Inflammatory macrophage treated with lipopolysaccharide for 1 hour (primary cell): ENCODE measurements around the gene CX3CR1.
"Not testable (repeated sequence)": the region's sequence is repeated elsewhere in the genome, so short reads cannot be mapped to it uniquely, and the experiment has no call there.

Experiments used
- DNase-seq, 2 donors: peaks; one replicate each; pipeline ENCODE4 v3.0.0-alpha.2; 2020 to 2022

The CX3CR1 gene, protein sequence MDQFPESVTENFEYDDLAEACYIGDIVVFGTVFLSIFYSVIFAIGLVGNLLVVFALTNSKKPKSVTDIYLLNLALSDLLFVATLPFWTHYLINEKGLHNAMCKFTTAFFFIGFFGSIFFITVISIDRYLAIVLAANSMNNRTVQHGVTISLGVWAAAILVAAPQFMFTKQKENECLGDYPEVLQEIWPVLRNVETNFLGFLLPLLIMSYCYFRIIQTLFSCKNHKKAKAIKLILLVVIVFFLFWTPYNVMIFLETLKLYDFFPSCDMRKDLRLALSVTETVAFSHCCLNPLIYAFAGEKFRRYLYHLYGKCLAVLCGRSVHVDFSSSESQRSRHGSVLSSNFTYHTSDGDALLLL

DNA sequence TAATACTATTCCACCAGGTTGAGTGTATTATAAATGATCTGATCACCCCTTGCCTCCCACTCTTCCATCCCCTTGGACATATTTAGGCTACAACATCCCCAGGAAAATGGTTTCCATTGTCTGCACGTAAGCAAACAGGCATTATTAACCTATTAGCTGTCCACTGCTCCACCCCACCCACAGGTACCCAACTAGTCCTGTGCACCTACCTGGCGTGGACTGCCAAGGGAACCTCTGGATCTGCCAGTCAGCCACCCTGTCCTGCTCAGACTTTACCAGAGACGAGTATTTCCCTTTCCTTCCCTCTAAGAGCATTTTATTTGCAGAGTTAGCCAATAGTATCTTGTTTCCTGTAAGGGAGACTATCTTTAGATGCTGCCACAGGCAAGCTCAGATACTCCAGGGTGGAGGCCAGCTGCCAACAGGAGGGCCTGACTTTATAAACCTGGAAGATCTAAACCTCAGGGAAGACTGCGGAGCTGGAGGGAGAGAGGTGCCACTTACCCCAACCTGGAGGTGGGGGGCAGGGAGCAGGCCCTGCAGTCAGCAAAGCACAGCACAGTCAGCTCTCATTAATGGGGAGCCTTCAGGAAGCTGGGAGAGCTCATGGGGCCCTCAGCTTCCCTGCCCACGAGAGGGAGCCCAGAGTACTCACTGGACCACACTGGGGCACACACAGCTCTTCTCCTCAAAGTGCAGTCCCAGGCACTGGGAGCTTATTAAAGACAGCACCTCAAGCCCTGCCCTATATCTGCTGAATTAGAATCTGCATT lies at the start of gene CX3CR1:
Gene CX3CR1 (minus strand): TSS at position 292 of the 773 bp plus-strand sequence. CDS start 13,527 bp downstream, outside the sequence.
- no peak for DNase-seq

DNA sequence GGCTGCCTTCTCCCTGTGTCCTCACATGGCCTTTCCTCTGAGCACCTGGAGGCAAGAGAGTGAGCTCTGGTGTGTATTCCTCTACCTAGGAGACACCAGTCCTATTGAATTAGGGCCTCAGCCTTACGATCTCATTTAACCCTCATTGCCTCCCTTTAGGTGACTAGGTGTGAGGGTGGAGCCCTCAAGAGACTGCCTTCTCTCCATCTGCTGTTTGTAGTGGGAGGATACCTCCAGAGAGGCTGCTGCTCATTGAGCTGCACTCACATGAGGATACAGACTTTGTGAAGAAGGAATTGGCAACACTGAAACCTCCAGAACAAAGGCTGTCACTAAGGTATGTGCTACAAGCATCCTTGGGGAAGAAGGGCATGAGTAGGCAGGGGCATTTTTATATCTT lies 49.7 kb upstream of the CX3CR1 start, which contains the start of gene CCR8:
Gene CCR8 (plus strand): TSS at position 217 of the 400 bp plus-strand sequence. CDS start 2,623 bp downstream, outside the sequence.
- DNase-seq: no peak

DNA sequence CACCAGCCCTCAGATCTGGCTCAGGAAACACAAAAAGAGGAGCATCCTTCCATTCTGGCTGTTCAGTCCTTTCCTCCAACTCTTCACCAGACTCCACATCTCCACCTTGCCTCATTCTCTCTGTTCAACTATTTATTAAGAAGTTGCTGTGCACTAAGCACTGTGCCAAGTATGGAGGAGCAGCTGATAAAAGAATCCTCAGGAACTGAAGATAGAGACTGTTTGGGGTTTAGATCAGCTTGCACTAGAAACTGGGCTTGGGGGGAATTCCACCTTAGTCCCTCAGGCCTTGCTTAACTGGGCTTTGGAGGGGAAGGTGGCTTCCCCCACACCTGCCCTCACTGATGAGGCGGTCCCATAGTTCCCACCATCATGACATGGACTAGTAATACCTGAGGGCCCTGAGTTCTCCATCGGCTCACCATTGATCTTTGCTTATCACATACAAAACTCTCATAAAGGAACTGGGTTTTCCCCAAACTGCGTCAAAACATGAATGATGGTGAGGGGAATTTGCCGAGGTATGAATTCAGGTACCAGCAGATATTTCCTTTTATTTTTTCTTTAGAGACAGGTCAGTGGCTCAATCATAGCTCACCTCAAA lies 48.0 kb upstream of the CX3CR1 start:
- DNase-seq: no peak

DNA sequence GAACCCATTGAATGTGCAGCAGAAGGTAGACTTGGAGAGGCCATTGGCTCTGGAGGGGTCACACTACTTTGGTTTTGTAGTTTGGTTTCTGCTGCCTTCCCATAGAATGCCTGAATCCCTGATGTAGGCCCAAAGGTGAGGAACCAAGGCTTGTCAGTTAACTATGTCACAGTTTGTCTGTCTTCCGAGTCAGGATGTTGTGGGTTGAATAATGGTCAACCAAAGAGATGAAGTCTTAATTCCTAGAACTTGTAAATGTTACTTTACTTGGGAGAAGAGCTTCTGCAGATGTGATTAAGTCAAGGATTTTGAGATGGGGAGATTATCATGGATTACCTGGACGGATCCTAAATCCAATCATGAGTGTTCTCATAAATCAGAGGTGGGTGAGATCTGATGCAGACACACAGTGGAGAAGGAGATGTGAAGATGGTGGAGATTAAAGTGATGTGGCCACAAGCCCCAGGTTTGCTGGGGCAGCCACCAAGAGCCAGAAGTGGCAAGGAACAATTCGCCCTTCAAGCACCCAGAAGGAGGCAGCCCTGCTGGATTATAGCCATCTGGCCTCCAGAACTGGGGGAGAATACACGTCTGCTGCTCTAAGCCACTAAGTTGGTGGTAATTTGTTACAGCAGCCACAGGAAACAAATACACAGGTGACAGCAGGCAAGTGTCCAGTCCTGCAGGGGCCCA lies 47.4 kb upstream of the CX3CR1 start:
- no peak for DNase-seq

DNA sequence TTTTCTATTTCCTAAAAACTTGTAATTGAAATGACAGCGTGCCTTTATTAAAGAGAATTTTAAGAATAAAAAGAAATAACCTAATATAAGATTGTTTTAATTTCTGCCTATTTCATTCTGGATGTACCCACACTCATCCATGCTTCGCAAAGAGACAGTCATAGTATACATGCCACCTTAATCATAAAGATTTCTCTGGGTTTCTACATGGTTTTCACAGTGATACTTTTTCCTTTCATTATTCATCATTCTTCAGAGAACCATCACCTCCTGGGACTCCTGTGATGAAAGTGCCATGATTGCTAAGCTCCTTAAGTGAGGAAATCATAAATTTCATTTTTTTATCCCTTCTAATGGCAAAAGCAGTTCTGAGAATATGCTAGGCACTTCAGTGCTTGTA lies 45.4 kb upstream of the CX3CR1 start:
- no peak for DNase-seq

DNA sequence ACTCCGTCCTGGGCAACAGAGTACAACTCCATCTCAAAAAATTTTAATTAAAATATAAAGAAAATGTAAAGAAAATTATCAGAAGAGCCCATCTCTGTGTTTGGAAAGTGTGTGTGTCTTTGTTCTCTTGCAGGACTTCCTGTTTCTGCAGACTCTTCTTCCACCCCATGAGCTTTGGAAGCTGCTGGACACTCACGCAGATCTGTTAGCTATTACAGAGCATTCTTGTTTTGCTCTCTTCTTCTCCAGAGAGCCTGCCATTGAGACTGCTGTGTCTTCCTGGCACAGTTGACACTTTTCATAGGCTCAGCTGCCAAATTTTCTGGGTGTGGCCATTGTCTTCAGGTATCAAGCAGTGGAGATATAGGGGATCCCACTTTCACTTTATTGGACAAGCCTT lies 43.7 kb upstream of the CX3CR1 start:
- DNase-seq: peak in 1 of 2 donors; percentile 1

DNA sequence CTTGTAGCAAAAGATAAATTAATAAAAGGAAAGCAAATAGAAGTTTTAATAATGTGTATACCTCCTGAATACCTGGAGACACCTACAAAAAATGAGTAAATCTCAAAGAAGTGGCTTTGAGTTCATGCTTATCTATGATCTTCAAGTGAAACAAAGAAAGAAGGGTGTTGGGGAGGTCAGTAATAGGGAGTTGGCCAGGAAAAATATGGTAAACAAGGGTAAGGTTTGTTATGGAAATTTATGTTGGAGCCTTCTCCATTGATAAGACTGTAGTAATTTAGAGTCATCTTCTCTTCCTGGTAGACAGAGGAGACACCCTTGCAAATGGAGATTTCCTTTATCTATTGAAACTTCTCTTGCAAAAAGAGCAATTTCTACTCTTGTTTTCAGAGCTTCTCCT lies 43.1 kb upstream of the CX3CR1 start:
- DNase-seq: no peak

DNA sequence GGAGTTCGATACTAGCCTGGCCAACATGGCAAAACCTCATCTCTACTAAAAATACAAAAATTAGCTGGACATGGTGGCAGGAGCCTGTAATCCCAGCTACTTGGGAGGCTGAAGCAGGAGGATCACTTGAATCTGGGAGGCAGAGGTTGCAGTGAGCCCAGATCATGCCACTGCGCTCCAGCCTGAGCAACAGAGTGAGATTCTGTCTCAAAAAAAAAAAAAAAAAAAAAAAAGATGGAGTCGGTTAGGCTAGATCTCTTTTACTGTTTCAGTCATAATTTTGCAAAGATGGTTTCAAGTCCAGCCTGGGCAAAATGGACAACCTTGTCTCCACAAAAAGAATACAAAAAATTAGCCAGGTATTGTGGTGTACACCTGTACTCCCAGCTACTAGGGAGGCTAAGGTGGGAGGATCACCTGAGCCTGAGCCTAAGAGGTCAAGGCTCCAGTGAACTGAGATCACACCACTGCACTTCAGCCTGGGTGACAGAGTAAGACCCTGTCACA lies 42.4 kb upstream of the CX3CR1 start:
- DNase-seq: not testable (repeated sequence)

DNA sequence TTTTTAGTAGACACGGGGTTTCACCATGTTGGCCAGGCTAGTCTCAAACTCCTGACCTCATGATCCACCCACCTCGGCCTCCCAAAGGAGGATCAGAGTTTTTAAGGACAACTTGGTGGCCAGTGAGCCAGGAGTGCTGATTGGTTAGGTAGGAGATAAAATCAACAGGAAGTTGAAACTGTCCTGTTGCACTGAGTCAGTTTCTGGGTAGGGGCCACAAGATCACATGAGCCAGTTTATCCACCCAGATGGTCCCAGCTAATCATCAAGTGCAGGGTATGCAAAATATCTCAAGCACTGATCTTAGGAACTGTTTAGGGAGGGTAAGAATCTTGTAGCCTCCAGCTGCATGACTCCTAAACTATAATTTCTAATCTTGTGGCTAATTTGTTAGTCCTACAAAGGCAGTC lies 41.7 kb upstream of the CX3CR1 start:
- DNase-seq: not testable (repeated sequence)

DNA sequence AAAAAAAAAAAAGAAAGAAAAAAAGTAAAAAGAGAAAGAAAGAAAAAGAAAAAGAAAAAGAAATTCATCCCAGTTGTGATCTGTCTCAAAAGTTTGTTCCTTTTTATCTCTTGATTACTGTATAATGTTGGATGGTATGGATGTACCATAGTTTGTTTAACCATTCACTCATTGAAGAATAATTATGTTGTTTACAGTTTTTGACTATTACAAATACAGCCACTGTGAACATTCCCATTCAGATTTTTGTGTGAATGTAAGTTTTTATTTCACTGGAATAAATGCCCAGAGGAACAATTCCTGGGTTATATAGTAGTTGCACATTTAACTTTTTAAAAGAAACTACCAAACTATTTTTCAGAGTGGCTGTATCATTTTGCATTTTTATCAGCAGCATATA lies 39.4 kb upstream of the CX3CR1 start:
- no peak for DNase-seq

DNA sequence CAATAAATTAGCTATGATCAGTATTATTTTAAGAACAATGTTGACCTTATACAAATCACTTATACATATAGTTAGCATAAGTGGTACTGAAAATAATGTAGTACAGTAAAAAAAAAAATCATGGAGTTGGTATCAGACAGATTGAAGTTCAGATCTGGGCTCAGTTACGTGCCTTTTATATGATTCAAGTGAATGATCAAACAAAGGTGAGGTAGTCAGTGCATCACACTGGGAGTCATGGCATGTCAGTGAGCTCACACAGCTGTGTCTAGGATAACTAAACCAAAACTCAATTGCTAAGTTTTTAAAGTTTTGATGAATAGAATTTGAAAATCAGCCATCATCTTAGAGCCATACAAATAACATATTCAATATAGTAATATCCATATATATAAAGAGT lies 38.5 kb upstream of the CX3CR1 start:
- no peak for DNase-seq

DNA sequence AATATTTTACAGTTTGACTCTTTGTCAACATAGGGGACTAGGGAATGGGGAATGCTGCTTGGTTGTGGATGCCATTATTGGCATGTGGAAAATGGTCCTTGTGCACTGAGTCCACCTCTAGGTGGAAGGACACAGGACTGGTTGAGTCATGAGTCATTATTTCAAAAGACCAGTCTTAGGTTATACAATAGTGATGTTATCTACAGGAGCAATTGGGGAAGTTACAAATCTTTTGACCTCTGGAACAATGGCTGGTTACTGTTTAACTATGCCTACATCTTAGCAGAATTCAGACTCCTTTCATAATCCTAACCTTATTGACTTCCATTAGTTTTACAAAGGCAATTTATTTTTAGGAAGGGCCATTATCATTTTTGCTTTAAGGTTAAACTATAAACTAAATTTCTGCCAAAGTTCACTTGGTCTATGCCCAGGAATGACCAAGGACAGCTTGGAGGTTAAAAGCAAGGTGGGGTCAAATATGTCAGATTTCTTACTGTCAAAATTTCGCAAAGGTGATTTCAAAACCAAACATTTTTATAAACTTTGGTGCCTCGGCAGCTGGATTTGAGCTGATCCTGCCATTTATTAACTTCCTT lies 37.8 kb upstream of the CX3CR1 start:
- peak; percentile 61 to 77 for DNase-seq

DNA sequence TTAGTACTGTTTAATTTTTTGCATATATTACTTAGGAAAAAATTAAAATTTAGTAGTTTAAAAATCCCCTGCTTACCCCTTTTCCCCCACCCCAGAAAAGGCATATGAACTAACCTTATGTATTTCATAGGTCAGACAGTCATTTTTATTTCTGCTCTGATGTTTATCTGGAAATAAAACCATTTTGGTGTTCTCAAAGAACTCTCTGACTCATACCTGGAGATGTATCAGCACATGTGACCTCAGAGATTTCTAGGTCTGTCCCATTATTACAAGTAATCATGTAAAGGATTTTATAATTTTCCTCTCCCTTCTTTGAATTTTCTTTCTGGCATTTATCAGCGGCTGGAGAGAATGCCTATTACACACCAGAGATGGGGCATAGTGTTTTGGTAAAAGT lies 35.6 kb upstream of the CX3CR1 start:
- no peak for DNase-seq

DNA sequence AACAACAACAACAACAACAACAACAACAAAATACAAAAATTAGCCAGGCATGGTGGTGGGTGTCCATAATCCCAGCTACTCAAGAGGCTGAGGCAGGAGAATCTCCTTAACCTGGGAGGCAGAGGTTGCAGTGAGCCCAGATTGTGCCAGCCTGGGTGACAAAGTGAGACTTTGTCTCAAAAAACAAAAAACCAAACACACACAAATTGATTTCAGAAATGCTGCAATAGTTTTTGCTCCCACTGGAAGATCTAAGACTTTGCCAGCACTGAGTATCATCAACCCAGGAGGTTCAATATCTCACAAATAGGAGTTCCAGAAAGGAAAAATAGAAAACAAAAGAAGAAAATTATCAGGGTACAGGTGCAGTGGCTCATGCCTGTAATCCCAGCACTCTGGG lies 33.5 kb upstream of the CX3CR1 start:
- DNase-seq: no peak

DNA sequence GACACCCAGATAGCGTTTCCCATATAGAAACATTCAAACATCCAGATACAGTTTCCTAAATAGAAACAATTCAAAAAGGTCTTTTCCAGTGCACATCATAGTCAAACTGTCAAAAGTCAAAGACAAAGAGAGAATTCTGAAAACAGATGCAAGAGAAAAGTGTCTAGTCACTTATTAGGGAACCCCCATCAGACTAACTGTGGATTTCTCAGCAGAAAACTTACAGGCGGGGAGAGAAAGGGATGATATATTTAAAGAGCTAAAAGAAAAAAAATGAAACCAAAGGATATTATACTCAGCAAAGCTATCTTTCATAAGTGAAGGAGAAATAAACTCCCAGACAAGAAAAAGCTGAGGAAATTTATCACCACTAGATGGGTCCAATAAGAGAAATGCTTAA lies 22.3 kb upstream of the CX3CR1 start:
- no peak for DNase-seq

DNA sequence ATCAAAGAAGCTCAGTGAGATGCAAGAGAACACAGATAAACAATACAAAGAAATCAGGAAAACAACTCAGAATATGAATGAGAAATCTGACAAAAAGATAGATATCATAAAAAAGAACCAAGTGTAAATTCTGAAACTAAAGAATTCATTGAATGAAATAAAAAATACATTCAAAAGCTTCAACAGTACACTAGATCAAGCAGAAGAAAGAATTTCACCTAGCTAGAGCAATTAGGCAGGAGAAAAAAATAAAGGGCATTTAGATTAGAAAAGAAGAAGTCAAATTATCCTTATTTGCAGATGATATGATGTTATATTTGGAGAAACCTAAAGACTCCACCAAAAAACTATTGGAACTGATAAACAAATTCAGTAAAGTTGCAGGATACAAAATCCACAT lies 19.4 kb upstream of the CX3CR1 start:
- DNase-seq: no peak

DNA sequence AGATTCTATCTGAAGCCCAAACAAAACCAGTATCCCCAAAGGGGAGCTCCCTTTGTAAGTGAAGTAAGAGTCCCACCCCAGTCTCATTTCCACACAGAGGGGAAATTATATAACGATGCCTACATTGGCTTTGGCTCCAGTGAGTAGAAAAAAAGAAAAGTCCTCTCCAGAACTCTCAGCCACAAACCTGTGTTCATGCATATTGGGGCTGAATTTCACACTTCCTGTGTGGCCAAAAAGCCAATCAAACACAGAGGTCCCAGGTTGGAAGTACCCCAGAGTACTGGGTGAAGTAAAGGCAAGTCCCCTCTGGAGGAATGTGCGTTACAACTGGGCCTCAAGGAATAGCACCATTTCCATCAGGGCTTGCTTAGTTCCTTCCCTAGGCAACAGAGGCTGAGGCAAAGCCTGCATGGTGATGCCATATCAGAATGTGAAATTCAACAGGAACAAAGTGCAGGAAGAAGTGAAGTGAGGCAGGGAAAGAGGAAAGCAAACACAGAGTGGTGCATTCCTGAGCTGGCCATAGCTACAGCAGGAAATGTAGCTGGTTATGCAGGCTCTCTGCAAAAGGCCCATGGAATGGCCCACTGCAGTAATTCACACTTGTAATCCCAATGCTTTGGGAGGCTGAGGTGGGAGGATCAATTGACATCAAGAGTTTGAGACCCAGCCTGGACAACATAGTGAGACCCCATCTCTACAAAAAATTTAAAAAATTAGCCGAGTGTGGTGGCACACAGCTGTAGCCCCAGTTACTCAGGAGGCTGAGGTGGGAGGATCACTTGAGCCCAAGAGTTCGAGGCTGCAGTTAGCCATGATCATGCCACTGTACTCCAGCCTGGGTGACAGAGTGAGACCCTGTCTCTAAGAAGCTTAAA lies 16.6 kb upstream of the CX3CR1 start:
- DNase-seq: no peak

DNA sequence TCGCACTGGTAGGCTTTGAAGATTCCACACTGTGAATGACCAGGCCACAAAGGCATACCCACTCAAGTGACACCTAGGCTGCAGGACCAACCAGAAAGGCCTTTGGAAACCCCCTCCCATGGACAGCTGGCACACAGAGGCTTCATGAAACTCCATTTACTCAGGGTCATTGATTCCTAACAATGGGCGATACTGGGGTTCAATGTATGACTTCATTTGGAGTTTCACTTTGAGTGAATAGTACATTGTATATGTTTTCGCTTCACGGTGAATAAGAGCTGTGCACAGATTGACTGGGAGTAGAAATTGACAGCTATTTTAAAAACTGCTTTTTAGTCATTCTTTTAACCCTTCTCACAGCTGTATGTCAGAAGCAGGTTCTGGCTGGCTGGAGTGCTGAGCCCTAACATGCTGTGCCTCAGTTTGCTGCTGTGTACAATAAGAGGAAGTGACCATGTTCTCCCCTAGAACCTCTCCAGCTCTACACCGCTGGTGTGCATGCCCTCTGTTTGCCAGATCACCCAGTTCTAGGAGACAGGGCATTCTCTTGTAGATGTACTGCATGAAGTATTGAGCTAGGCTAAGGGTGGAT lies 15.4 kb upstream of the CX3CR1 start:
- DNase-seq: no peak

DNA sequence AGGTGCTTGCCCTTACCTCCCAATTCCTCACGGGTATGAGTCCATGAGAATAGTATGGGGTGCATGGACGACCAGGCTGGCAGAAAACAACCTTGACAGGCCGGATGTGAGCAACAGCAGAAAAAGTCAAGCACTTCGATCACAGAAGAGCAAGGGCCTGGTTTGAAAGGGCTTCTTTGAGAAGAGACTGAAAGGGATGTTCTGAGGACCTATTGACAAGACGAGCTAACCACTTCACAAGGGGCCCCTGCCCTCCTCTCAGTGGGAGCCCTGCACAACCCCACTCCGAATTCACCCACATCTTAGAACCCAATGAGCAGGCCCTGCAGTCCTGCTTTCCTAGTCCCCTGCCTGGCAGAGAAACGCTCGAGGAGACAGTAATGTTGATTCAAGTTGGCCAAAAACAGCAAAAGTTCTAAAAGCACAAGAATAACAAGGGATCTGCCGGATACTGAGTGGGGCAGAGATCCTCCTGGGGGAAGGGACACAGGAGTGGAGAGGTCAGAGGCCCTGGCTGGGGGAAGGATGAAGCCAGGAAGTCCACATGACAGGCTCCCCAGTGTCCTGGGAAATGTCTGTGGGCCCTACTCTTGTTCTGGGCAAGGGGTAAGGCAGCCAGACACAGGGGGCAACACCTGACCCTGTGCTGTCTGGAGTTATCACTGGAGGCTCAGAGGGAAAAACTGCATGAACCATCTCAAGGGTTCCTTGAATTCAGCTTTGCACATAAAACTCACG lies 14.8 kb upstream of the CX3CR1 start:
- no peak for DNase-seq

DNA sequence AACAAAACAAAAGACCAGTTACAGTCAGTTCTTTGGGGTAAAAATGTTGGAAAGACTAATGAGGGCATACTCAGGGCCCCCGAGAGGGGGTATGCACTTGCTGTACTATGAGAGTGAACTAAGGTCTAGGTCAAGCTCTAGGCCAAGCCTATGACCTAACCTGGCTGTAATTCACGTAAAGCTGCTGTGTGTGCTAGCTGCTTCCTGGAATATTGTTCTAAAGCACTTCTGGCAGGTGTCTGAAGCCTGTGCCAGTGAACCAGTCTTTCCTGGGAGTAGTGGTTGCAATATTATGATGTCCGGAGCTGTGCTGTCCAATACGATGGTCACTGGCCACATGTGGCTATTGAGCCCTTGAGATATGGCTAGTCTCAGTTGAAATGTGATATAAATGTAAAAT lies 13.1 kb upstream of the CX3CR1 start:
- no peak for DNase-seq
